Cerebellar nuclear complex (tissue), 1 donor: ENCODE measurements around the gene NBAS.
"Not testable (repeated sequence)": the region's sequence is repeated elsewhere in the genome, so short reads cannot be mapped to it uniquely, and the experiment has no call there.

Experiments
- DNase-seq, 2 experiments: peaks; one replicate each; lab custom pipeline; 2025; lab: John Stamatoyannopoulos, UW

The NBAS gene

GRCh38 chr2:15559379-15560139, 1.6 kb downstream of the NBAS start:
- DNase-seq = no peak

GRCh38 chr2:15557887-15558311, 3.2 kb downstream of the NBAS start:
- no peak for DNase-seq

GRCh38 chr2:15556311-15556930, 4.7 kb downstream of the NBAS start:
- DNase-seq = no peak

- DNase-seq = no peak
Measured at GRCh38 chr2:15555760-15556193, 5.4 kb downstream of the NBAS start.

- DNase-seq = no peak
Measured at GRCh38 chr2:15554525-15555218, 6.5 kb downstream of the NBAS start.

- DNase-seq = no peak
Measured at GRCh38 chr2:15553951-15554350, 7.2 kb downstream of the NBAS start.

- DNase-seq = no peak
Measured at GRCh38 chr2:15553519-15553918, 7.6 kb downstream of the NBAS start.

GRCh38 chr2:15548974-15549373, 12.2 kb downstream of the NBAS start:
- no peak for DNase-seq

GRCh38 chr2:15547115-15547876, 13.8 kb downstream of the NBAS start:
- no peak for DNase-seq

- no peak for DNase-seq
Measured at GRCh38 chr2:15546297-15547098, 14.6 kb downstream of the NBAS start.

GRCh38 chr2:15544227-15544626, 16.9 kb downstream of the NBAS start:
- DNase-seq = no peak

- no peak for DNase-seq
Measured at GRCh38 chr2:15543541-15543940, 17.6 kb downstream of the NBAS start.

- no peak for DNase-seq
Measured at GRCh38 chr2:15543053-15543452, 18.1 kb downstream of the NBAS start.

- DNase-seq = not testable (repeated sequence)
Measured at GRCh38 chr2:15542269-15542668, 18.9 kb downstream of the NBAS start.

GRCh38 chr2:15540523-15540922, 20.6 kb downstream of the NBAS start:
- DNase-seq = not testable (repeated sequence)

- no peak for DNase-seq
Measured at GRCh38 chr2:15539999-15540398, 21.1 kb downstream of the NBAS start.

GRCh38 chr2:15538792-15539191, 22.3 kb downstream of the NBAS start:
- no peak for DNase-seq

GRCh38 chr2:15533860-15534480, 27.2 kb downstream of the NBAS start:
- DNase-seq = no peak

- DNase-seq = no peak
Measured at GRCh38 chr2:15532996-15533395, 28.1 kb downstream of the NBAS start.

- no peak for DNase-seq
Measured at GRCh38 chr2:15531095-15531854, 29.9 kb downstream of the NBAS start.
